ENCODE measurements around the gene GAST.

Gene GAST

DNA sequence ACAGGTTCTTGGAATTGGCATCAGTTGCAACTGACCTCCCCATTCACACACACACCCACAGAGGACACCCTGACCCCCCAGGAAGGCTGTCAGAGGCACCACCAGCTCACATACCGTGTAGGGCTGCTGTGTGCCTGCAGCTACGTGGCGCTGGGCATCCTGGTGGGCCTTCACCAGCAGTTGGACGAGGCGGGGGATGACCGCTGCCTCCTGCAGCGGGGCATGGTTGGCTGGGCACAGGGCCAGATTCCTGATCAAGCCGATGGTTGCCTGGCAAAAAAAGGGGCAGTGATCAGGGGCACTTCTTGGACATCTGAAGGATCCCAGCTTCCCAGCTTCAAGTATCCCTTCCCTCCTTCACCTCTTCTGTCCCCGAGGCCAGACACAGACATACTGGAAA is 46.5 kb downstream of the GAST start:
- intact Hi-C loops (cut with DNase I; ENCODE audit: low total_unique reads): no loop called here
- TF ChIP-seq, protein P1, sequence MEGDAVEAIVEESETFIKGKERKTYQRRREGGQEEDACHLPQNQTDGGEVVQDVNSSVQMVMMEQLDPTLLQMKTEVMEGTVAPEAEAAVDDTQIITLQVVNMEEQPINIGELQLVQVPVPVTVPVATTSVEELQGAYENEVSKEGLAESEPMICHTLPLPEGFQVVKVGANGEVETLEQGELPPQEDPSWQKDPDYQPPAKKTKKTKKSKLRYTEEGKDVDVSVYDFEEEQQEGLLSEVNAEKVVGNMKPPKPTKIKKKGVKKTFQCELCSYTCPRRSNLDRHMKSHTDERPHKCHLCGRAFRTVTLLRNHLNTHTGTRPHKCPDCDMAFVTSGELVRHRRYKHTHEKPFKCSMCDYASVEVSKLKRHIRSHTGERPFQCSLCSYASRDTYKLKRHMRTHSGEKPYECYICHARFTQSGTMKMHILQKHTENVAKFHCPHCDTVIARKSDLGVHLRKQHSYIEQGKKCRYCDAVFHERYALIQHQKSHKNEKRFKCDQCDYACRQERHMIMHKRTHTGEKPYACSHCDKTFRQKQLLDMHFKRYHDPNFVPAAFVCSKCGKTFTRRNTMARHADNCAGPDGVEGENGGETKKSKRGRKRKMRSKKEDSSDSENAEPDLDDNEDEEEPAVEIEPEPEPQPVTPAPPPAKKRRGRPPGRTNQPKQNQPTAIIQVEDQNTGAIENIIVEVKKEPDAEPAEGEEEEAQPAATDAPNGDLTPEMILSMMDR (IDR thresholded peaks at IDR 0.05): no peak
- no peaks in the 10 kb centered on the region for H3K9me3 ChIP-seq

DNA sequence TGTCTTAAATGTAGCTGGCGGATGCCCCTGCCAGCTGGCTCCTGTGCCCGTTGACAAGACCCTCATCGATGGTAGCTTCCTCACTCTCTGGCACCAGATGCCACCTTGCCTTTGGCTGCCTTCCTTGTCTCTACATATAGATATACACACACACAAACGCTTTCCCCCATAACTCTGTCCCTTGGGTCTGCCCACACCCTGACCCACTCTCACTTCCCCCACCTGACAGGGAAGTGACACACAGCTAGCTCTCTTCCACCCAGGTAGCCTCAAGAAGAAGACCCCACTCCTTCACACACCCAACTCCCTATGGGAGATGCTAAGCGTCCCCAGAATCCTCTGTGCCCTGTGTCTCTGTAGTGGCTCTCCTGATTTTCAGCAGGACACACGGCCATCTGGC is 48.7 kb downstream of the GAST start:
- intact Hi-C loops (cut with DNase I; ENCODE audit: low total_unique reads): no loop called here
- Histone ChIP-seq H3K9me3 (no peaks in the 10 kb centered on the region), H3K4me3 (no peak overlapping the region)

More for the DNA sequence above, 46.5 kb downstream of the GAST start:
- peaks cover 8 to 99% (median 31%) of the 10 kb centered on the region in 3 donors for H3K36me3 ChIP-seq
- H3K4me1 ChIP-seq: no peaks in the 10 kb centered on the region
- no peak overlapping the region for H3K4me3 ChIP-seq
- DNase-seq: no peak
- no peaks in the 10 kb centered on the region for H3K27me3 ChIP-seq
- no peak overlapping the region for H3K27ac ChIP-seq

DNA sequence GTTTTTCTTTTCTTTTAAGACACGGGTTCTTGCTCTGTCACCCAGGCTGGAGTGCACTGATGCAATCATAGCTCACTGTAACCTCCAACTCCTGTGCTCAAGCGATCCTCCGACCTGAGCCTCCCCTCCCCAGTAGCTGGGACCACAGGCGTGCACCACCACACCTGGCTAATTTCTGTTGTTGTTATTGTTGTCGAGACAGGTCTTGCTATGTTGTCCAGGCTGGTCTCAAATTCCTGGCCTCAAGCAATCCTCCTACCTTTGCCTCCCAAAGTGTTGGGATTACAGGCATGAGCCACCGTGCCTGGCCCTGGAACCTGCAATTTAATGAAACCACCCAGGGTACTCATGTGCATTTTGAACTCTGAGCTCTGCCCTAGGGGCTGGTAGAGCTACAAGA is 50.3 kb downstream of the GAST start:
- Histone ChIP-seq H3K4me3 (no peak overlapping the region), H3K4me1 (no peaks in the 10 kb centered on the region), H3K27ac (no peak overlapping the region), H3K27me3 (no peaks in the 10 kb centered on the region), H3K9me3 (no peaks in the 10 kb centered on the region), H3K36me3 (peaks cover 8 to 96% (median 40%) of the 10 kb centered on the region in 3 donors)
- intact Hi-C loops (cut with DNase I; ENCODE audit: low total_unique reads): no loop called here
- TF ChIP-seq, protein P1 (IDR thresholded peaks at IDR 0.05): no peak
- no peak for DNase-seq

More for the DNA sequence above, 48.7 kb downstream of the GAST start:
- Histone ChIP-seq H3K27me3 (no peaks in the 10 kb centered on the region), H3K4me1 (no peaks in the 10 kb centered on the region), H3K36me3 (peaks cover 8 to 99% (median 40%) of the 10 kb centered on the region in 3 donors), H3K27ac (no peak overlapping the region)
- DNase-seq: no peak
- TF ChIP-seq, protein P1 (IDR thresholded peaks at IDR 0.05): no peak

DNA sequence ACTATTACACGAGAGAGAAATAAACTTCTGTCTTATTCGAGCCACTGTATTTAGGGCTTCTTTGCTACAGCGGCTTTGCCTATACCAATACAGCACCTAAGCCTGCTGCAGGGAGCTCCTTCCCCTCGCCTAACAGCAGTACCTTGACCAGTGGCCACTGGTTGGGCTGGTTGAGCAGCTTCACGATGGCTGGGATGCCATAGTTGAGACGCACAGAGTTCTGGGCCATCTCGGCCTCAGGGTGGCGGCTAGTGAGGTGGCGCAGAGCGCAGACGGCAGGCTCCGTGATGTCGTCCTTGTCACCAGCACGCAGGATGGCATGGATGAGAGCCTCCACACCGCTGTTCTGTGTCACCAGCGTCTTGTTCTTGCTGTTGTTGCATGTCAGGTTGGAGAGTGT is 50.7 kb downstream of the GAST start:
- no peaks in the 10 kb centered on the region for H3K27me3 ChIP-seq
- DNase-seq: no peak
- H3K4me3 ChIP-seq: no peak overlapping the region
- TF ChIP-seq, protein P1 (IDR thresholded peaks at IDR 0.05): no peak
- H3K4me1 ChIP-seq: no peaks in the 10 kb centered on the region
- intact Hi-C loops (cut with DNase I; ENCODE audit: low total_unique reads): no loop called here
- no peak overlapping the region for H3K27ac ChIP-seq
- no peaks in the 10 kb centered on the region for H3K9me3 ChIP-seq
- H3K36me3 ChIP-seq: peaks cover 8 to 96% (median 42%) of the 10 kb centered on the region in 3 donors

DNA sequence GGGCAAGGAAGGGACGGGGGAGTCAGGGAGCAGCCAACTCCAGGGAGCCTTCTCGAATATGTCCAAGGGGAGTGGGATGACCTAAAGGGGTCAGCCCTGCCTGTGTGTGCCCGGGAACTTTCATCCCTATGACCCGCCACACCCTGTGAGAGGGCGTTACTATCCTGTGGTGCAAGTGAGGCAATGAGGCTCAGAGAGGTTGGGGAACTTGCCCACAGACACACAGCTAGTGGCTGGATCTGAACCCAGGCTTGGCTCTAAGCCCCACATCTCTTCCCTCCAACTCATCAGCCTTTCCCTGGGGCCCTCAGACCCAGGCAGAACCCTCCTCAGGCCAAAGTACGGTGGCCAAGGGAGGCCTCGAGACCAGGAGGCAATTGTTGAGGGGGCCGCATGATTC is 51.2 kb downstream of the GAST start:
- intact Hi-C loops (cut with DNase I; ENCODE audit: low total_unique reads): no loop called here
- no peak for DNase-seq
- TF ChIP-seq, protein P1 (IDR thresholded peaks at IDR 0.05): no peak
- Histone ChIP-seq H3K27me3 (no peaks in the 10 kb centered on the region), H3K9me3 (no peaks in the 10 kb centered on the region), H3K4me3 (no peak overlapping the region), H3K36me3 (peaks cover 8 to 96% (median 43%) of the 10 kb centered on the region in 3 donors), H3K27ac (no peak overlapping the region), H3K4me1 (no peaks in the 10 kb centered on the region)
